Measurements from ENCODE around the gene ARL6IP4. TPM values are rescaled to one million over a fixed set of nuclear protein-coding genes. Genes with fewer than 3 reads are reported as not detected.

The ARL6IP4 gene
- total RNA-seq, 1 experiment from 2014 or later: 162 TPM

DNA sequence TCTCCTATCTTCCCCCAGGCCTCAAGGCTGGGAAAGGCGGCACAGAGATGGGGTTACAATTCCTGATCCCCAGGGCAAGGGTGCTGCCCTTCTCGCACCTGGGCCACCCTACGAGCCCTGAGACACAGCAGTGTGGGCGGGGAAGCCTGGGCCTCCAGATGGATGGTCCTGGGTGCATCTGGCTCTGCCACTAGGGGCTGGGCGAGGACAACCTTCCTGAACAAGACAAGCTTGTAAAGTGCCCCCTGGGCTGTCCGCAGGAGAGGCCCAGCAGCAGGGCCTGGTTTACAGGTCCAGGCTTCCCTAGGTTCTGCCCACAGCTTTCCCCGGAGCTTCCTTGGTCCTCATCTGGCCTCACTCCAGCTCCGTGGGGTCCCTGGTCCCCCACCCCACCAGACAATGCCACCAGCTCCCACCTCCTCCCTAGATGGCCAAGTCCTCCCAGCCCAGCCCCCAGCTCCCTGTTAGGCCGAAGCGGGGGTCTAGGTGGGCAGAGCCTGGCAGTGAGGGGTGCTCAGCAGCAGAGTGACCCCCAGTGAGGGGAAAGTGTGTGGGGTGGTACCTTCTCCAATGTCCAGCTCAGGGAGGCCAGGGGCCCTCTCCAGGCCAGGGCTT is 8.9 kb downstream of the ARL6IP4 start:
- H3K36me3 ChIP-seq (ENCODE audit: low read depth): no peaks in the 10 kb centered on the region
- H3K4me2 ChIP-seq: no peak overlapping the region
- ChIA-PET CTCF (no interaction called here), POLR2A (ENCODE audit: unreplicated experiment) (no interaction called here)
- H4K20me1 ChIP-seq (ENCODE audit: insufficient read depth): no peaks in the 10 kb centered on the region
- no peaks in the 10 kb centered on the region; the same call in 1 of the 2 replicates for H3F3A ChIP-seq (ENCODE audit: insufficient read depth, low read depth)
- no TSS peak for BruUV-seq (replicated peaks)
- no peaks in the 10 kb centered on the region for H3K4me1 ChIP-seq (replicated peaks; ENCODE audit: insufficient read depth)
- intact Hi-C loops (cut with micrococcal nuclease; ENCODE audit: unreplicated experiment): loop anchor here (10.0 kb wide), 1 partner anchor 175 kb away; no protein-coding TSS in a partner anchor
- no peak for DNase-seq
- H3K27ac ChIP-seq: no peak overlapping the region
- TF ChIP-seq, protein P1, sequence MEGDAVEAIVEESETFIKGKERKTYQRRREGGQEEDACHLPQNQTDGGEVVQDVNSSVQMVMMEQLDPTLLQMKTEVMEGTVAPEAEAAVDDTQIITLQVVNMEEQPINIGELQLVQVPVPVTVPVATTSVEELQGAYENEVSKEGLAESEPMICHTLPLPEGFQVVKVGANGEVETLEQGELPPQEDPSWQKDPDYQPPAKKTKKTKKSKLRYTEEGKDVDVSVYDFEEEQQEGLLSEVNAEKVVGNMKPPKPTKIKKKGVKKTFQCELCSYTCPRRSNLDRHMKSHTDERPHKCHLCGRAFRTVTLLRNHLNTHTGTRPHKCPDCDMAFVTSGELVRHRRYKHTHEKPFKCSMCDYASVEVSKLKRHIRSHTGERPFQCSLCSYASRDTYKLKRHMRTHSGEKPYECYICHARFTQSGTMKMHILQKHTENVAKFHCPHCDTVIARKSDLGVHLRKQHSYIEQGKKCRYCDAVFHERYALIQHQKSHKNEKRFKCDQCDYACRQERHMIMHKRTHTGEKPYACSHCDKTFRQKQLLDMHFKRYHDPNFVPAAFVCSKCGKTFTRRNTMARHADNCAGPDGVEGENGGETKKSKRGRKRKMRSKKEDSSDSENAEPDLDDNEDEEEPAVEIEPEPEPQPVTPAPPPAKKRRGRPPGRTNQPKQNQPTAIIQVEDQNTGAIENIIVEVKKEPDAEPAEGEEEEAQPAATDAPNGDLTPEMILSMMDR (conservative IDR thresholded peaks at IDR 0.05): no peak
- H3K27me3 ChIP-seq (ENCODE audit: insufficient read depth, low read depth): no peaks in the 10 kb centered on the region
- no peak overlapping the region for H3K4me3 ChIP-seq
- H3K9me2 ChIP-seq (ENCODE audit: insufficient read depth): no peaks in the 10 kb centered on the region
- no peaks in the 10 kb centered on the region for H3K9me3 ChIP-seq (ENCODE audit: insufficient read depth, low read depth)
- H2AFZ ChIP-seq: no peak overlapping the region
- no peaks in the 10 kb centered on the region for H3K79me2 ChIP-seq (ENCODE audit: low read depth)

DNA sequence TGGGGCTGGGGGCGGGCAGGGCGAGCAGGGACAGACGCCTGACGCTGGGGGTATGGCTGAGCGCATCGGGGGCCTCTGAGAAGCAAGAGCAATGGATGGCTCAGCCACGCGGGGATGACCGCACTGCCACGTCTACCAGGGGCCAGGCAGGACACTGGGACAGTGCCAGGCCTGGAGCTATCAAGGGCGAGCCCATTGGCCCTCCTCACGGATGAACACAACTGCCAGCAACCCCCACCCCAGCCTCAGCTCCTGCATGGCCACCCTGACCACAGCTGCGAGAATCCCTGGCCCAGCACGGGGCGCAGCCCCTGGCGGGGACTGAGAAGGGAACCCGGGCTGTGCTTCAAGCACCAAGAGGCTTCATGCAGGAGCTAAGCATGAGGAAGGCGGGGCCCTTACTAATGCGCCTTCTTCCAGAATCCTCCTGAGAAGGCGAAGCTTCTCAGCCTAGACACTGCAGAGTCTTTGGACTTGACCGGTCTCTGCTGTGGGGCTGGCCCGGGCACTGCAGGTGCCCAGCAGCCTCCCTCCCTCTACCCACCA is 9.5 kb downstream of the ARL6IP4 start:
- CTCF ChIA-PET: interaction anchor here (0.7 kb wide), 1 partner anchor 212 kb away, joined by 3 read pairs; no protein-coding TSS in a partner anchor
- DNase-seq: no peak
- Histone ChIP-seq H3K4me1 (replicated peaks; ENCODE audit: insufficient read depth) (no peaks in the 10 kb centered on the region), H3K4me2 (no peak overlapping the region), H3K4me3 (no peak overlapping the region), H4K20me1 (ENCODE audit: insufficient read depth) (no peaks in the 10 kb centered on the region), H3K9me3 (ENCODE audit: insufficient read depth, low read depth) (no peaks in the 10 kb centered on the region), H3K79me2 (ENCODE audit: low read depth) (no peaks in the 10 kb centered on the region), H3K36me3 (ENCODE audit: low read depth) (no peaks in the 10 kb centered on the region), H3F3A (ENCODE audit: insufficient read depth, low read depth) (no peaks in the 10 kb centered on the region), H2AFZ (no peak overlapping the region), H3K27me3 (ENCODE audit: insufficient read depth, low read depth) (no peaks in the 10 kb centered on the region), H3K9me2 (ENCODE audit: insufficient read depth) (no peaks in the 10 kb centered on the region), H3K27ac (no peak overlapping the region)
- intact Hi-C loops (cut with micrococcal nuclease; ENCODE audit: unreplicated experiment): loop anchor here (10.0 kb wide), 1 partner anchor 175 kb away; no protein-coding TSS in a partner anchor
- TF ChIP-seq EZH2 (IDR thresholded peaks at IDR 0.05; ENCODE audit: low read depth): no peak
- POLR2A ChIA-PET (ENCODE audit: unreplicated experiment): no interaction called here
- no TSS peak for BruUV-seq (replicated peaks)

DNA sequence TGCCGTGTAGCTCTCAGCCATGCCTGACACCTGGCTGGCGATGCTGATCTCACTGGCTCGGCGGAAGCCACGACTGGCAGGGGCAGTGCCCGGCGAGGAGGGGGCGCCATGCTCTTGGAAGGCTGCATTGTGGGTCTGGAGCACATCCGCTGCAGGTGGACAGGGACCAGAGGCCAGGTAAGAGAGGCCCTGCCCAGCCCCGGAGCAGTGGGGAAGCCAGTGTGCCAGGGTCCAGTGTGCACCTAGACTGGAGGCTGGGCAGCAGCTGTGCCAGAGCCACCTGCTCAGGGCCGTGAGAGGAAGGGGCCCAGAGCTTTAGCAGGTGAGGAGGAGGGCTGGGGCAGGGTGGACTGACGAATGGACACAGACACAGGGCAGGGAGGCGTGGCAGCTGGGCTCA is 10.1 kb downstream of the ARL6IP4 start:
- CTCF ChIA-PET: interaction anchor here (0.7 kb wide), 1 partner anchor 211 kb away, joined by 3 read pairs; no protein-coding TSS in a partner anchor
- DNase-seq: no peak
- Histone ChIP-seq H3K4me1 (replicated peaks; ENCODE audit: insufficient read depth) (no peaks in the 10 kb centered on the region), H3K9me3 (ENCODE audit: insufficient read depth, low read depth) (no peaks in the 10 kb centered on the region), H4K20me1 (ENCODE audit: insufficient read depth) (no peaks in the 10 kb centered on the region), H3K9me2 (ENCODE audit: insufficient read depth) (no peaks in the 10 kb centered on the region), H3K27ac (no peak overlapping the region), H3K27me3 (ENCODE audit: insufficient read depth, low read depth) (no peaks in the 10 kb centered on the region), H2AFZ (no peak overlapping the region), H3F3A (ENCODE audit: insufficient read depth, low read depth) (no peaks in the 10 kb centered on the region), H3K4me2 (no peak overlapping the region), H3K4me3 (no peak overlapping the region), H3K36me3 (ENCODE audit: low read depth) (no peaks in the 10 kb centered on the region), H3K79me2 (ENCODE audit: low read depth) (no peaks in the 10 kb centered on the region)
- intact Hi-C loops (cut with micrococcal nuclease; ENCODE audit: unreplicated experiment): no loop called here
- POLR2A ChIA-PET (ENCODE audit: unreplicated experiment): no interaction called here
- TF ChIP-seq EZH2 (IDR thresholded peaks at IDR 0.05; ENCODE audit: low read depth): no peak
- TF ChIP-seq, protein P1 (conservative IDR thresholded peaks at IDR 0.05): no peak
- no TSS peak for BruUV-seq (replicated peaks)
